Amygdala (tissue), 56 donors: ENCODE measurements around the gene ESD.
"Not testable (repeated sequence)": the region's sequence is repeated elsewhere in the genome, so short reads cannot be mapped to it uniquely, and the experiment has no call there.

ENCODE experiments used
- DNase-seq, 56 donors: peaks; one replicate each; lab custom pipeline; 2025; lab: John Stamatoyannopoulos, UW

The ESD gene

GRCh38 chr13:46796515-46797474, at the start of gene ESD:
TSS of gene ESD (minus strand) at chr13:46797161. CDS start at chr13:46791413, 5,748 bp downstream.
- DNase-seq = peak in 55 of 56 donors; percentile 34 to 91 (median 81)

GRCh38 chr13:46846726-46847125, 49.8 kb upstream of the ESD start:
- no peak for DNase-seq

GRCh38 chr13:46845146-46845545, 48.2 kb upstream of the ESD start:
- DNase-seq = no peak

GRCh38 chr13:46844431-46844830, 47.5 kb upstream of the ESD start:
- no peak for DNase-seq

- DNase-seq = no peak
These were observed 42.4 kb upstream of the ESD start for GRCh38 chr13:46839399-46839798.

- DNase-seq = no peak
These were observed 37.7 kb upstream of the ESD start for GRCh38 chr13:46834657-46835056.

- DNase-seq = peak in 14 of 56 donors; percentile 2 to 74 (median 8)
These were observed 34.7 kb upstream of the ESD start for GRCh38 chr13:46831588-46832194.

- no peak for DNase-seq
These were observed 33.5 kb upstream of the ESD start for GRCh38 chr13:46830405-46831005.

GRCh38 chr13:46822551-46822950, 25.6 kb upstream of the ESD start:
- no peak for DNase-seq

GRCh38 chr13:46817838-46818476, 21.0 kb upstream of the ESD start:
- no peak for DNase-seq

GRCh38 chr13:46817095-46817494, 20.1 kb upstream of the ESD start:
- no peak for DNase-seq

GRCh38 chr13:46816371-46816770, 19.4 kb upstream of the ESD start:
- DNase-seq = no peak

- DNase-seq = no peak
These were observed 15.4 kb upstream of the ESD start for GRCh38 chr13:46812301-46812797.

GRCh38 chr13:46810440-46810839, 13.5 kb upstream of the ESD start:
- no peak for DNase-seq

- DNase-seq = not testable (repeated sequence)
These were observed 8.0 kb upstream of the ESD start for GRCh38 chr13:46804921-46805320.

- DNase-seq = no peak
These were observed 7.4 kb upstream of the ESD start for GRCh38 chr13:46804391-46804815.

GRCh38 chr13:46803586-46803985, 6.6 kb upstream of the ESD start:
- DNase-seq = no peak

GRCh38 chr13:46801858-46802257, 4.9 kb upstream of the ESD start:
- no peak for DNase-seq

- no peak for DNase-seq
These were observed 2.2 kb upstream of the ESD start for GRCh38 chr13:46799139-46799538.

GRCh38 chr13:46797501-46798237, 708 bp upstream of the ESD start:
- DNase-seq = no peak
